Hepatocyte (in vitro differentiated cells): ENCODE data around the gene VIPR2. TPM values are rescaled to one million over a fixed set of nuclear protein-coding genes. Genes with fewer than 3 reads are reported as not detected.

ENCODE experiments used
- DNase-seq: peaks from one replicate; pipeline ENCODE4 v3.0.0-alpha.2; 2016; ENCODE audit warnings: low spot score
- H2AFZ ChIP-seq: fragments of 200-600 bp; sonication (generic); 2 replicates; pipeline ENCODE4 v1.6.0; 2016; ENCODE audit warnings: antibody characterized with exemption, mild to moderate bottlenecking
- H3K27ac ChIP-seq: fragments of 200-600 bp; sonication (generic); 2 replicates; pipeline ENCODE4 v1.5.1; 2016; ENCODE audit warnings: mild to moderate bottlenecking
- H3K27me3 ChIP-seq: fragments of 200-600 bp; sonication (generic); 2 replicates; pipeline ENCODE4 v1.6.1; 2016
- H3K36me3 ChIP-seq: fragments of 200-600 bp; sonication (generic); replicated peaks from 2 replicates; pipeline ENCODE4 v1.5.1; 2016; ENCODE audit warnings: low read depth; ENCODE audit not compliant: insufficient read depth
- H3K4me1 ChIP-seq: fragments of 200-600 bp; sonication (generic); 2 replicates; pipeline ENCODE4 v1.5.1; 2016; ENCODE audit warnings: mild to moderate bottlenecking, moderate library complexity; ENCODE audit not compliant: insufficient read depth
- H3K4me2 ChIP-seq: fragments of 200-600 bp; sonication (generic); 2 replicates; pipeline ENCODE4 v1.6.0; 2016
- H3K4me3 ChIP-seq: fragments of 200-600 bp; sonication (generic); 2 replicates; pipeline ENCODE4 v1.5.1; 2016; ENCODE audit warnings: mild to moderate bottlenecking
- H3K79me2 ChIP-seq: fragments of 200-600 bp; sonication (generic); 2 replicates; pipeline ENCODE4 v1.6.0; 2017; ENCODE audit warnings: mild to moderate bottlenecking
- H3K9me2 ChIP-seq: fragments of 200-600 bp; sonication (generic); replicated peaks from 2 replicates; pipeline ENCODE4 v1.6.0; 2017; ENCODE audit warnings: mild to moderate bottlenecking; ENCODE audit not compliant: insufficient read depth
- H3K9me3 ChIP-seq: fragments of 200-600 bp; sonication (generic); 2 replicates; pipeline ENCODE4 v1.5.1; 2016; ENCODE audit warnings: low read depth, mild to moderate bottlenecking
- H4K20me1 ChIP-seq: fragments of 200-600 bp; sonication (generic); 2 replicates; pipeline ENCODE4 v1.6.0; 2016; ENCODE audit warnings: mild to moderate bottlenecking; ENCODE audit not compliant: insufficient read depth, poor library complexity, severe bottlenecking
- CTCF ChIP-seq: fragments of 200-600 bp; sonication (generic); IDR thresholded peaks from 2 replicates; pipeline ENCODE4 v1.5.1; 2016; ENCODE audit warnings: antibody characterized with exemption, mild to moderate bottlenecking; ENCODE audit not compliant: poor library complexity
- EZH2 ChIP-seq: fragments of 200-600 bp; sonication (generic); IDR thresholded peaks from 2 replicates; pipeline ENCODE4 v1.6.1; 2016; ENCODE audit warnings: antibody characterized with exemption, mild to moderate bottlenecking, borderline replicate concordance
- EZH2phosphoT487 ChIP-seq: fragments of 200-600 bp; sonication (generic); IDR thresholded peaks from one replicate; pipeline ENCODE4 v1.6.1; 2018; ENCODE audit warnings: antibody characterized with exemption, mild to moderate bottlenecking, low read depth, moderate library complexity; ENCODE audit not compliant: unreplicated experiment, severe bottlenecking
- WGBS: methylation state at CpG from one replicate; pipeline ENCODE4 v1.1.6; 2016; ENCODE audit warnings: low lambda C conversion rate; ENCODE audit errors: missing lambda C conversion rate; 5-methylcytosine and 5-hydroxymethylcytosine counted together
- polyA plus RNA-seq: library from polyadenylated mRNA; unstranded; fragments of >200 nt; fragmentation: Nextera tagmentation; extraction: Ambion mirVana; gene quantifications from 2 replicates; pipeline ENCODE4 v1.2.1, GENCODE V29; 2016
- total RNA-seq: library from RNA; depleted of rRNA; stranded (reverse); fragments of >200 nt; gene quantifications from 2 replicates; pipeline ENCODE4 v1.2.3, GENCODE V29; 2014

VIPR2 gene
- total and polyA plus RNA-seq, 2 experiments from 2014 or later = 2.7 to 3.4 TPM

- H3K4me2 ChIP-seq = no peak overlapping the region
- no peaks in the 10 kb centered on the region for H3K36me3 ChIP-seq
- H3K9me3 ChIP-seq = no peaks in the 10 kb centered on the region
- H4K20me1 ChIP-seq = no peaks in the 10 kb centered on the region
- no peak overlapping the region for H3K4me3 ChIP-seq
- no peak overlapping the region for H3K27ac ChIP-seq
- no peaks in the 10 kb centered on the region for H3K4me1 ChIP-seq
- TF ChIP-seq EZH2 = no peak
- no peak for TF ChIP-seq EZH2phosphoT487
- no peak for TF ChIP-seq CTCF
- H3K9me2 ChIP-seq = no peaks in the 10 kb centered on the region
- no peak overlapping the region for H2AFZ ChIP-seq
- H3K27me3 ChIP-seq = no peaks in the 10 kb centered on the region
- H3K79me2 ChIP-seq = no peaks in the 10 kb centered on the region
- no peak for DNase-seq
- WGBS = 94% methylated on average over 29 of the region's 29 CpGs
These were observed 13.6 kb upstream of the VIPR2 start for GRCh38 chr7:159158125-159158887.

GRCh38 chr7:159157714-159158113 lies 13.0 kb upstream of the VIPR2 start:
- no peaks in the 10 kb centered on the region for H3K79me2 ChIP-seq
- 94% methylated on average over 12 of the region's 12 CpGs for WGBS
- no peak overlapping the region for H3K4me2 ChIP-seq
- H3K27ac ChIP-seq = no peak overlapping the region
- no peaks in the 10 kb centered on the region for H4K20me1 ChIP-seq
- no peaks in the 10 kb centered on the region for H3K4me1 ChIP-seq
- no peak overlapping the region for H3K4me3 ChIP-seq
- no peak overlapping the region for H2AFZ ChIP-seq
- no peaks in the 10 kb centered on the region for H3K27me3 ChIP-seq
- no peak for DNase-seq
- H3K9me3 ChIP-seq = no peaks in the 10 kb centered on the region
- no peaks in the 10 kb centered on the region for H3K9me2 ChIP-seq
- H3K36me3 ChIP-seq = no peaks in the 10 kb centered on the region
- TF ChIP-seq EZH2 (no peak), EZH2phosphoT487 (no peak), CTCF (no peak)

GRCh38 chr7:159156436-159157245 lies 12.0 kb upstream of the VIPR2 start:
- no peak overlapping the region for H3K27ac ChIP-seq
- no peaks in the 10 kb centered on the region for H3K9me3 ChIP-seq
- H4K20me1 ChIP-seq = no peaks in the 10 kb centered on the region
- no peak overlapping the region for H2AFZ ChIP-seq
- DNase-seq = no peak
- TF ChIP-seq CTCF (no peak), EZH2 (no peak), EZH2phosphoT487 (no peak)
- 93% methylated on average over 23 of the region's 23 CpGs for WGBS
- H3K27me3 ChIP-seq = no peaks in the 10 kb centered on the region
- no peak overlapping the region for H3K4me3 ChIP-seq
- H3K9me2 ChIP-seq = no peaks in the 10 kb centered on the region
- H3K4me2 ChIP-seq = no peak overlapping the region
- H3K79me2 ChIP-seq = no peaks in the 10 kb centered on the region
- H3K36me3 ChIP-seq = no peaks in the 10 kb centered on the region
- H3K4me1 ChIP-seq = no peaks in the 10 kb centered on the region
